SK-N-MC (cell line): ENCODE measurements around the gene CD34.

Source experiments
- DNase-seq: peaks from one replicate; pipeline ENCODE4 v3.0.0-alpha.2; 2011; ENCODE audit warnings: low read depth, low spot score
- H3K27ac ChIP-seq: fragments of 200-600 bp; sonication (generic); 2 replicates; pipeline ENCODE4 v1.5.1; 2016; ENCODE audit warnings: mixed run types
- H3K36me3 ChIP-seq: fragments of 200-600 bp; sonication (generic); 2 replicates; pipeline ENCODE4 v1.6.1; 2017; ENCODE audit warnings: antibody characterized with exemption, low read length, mixed read lengths; ENCODE audit not compliant: insufficient read depth
- H3K4me3 ChIP-seq: fragments of 200-600 bp; sonication (generic); 2 replicates; pipeline ENCODE4 v1.5.1; 2016
- H3K9ac ChIP-seq: fragments of 200-600 bp; sonication (generic); 2 replicates; pipeline ENCODE4 v1.8.0; 2017; ENCODE audit warnings: mixed run types, mixed read lengths; ENCODE audit not compliant: insufficient read length
- H3K9me3 ChIP-seq: fragments of 200-600 bp; sonication (generic); 2 replicates; pipeline ENCODE4 v1.6.1; 2017; ENCODE audit warnings: low read depth, mild to moderate bottlenecking, antibody characterized with exemption, low read length, moderate library complexity, mixed read lengths
- EZH2 ChIP-seq: fragments of 200-600 bp; sonication (generic); IDR thresholded peaks from one replicate; pipeline ENCODE4 v1.6.1; 2017; ENCODE audit warnings: antibody characterized with exemption
- FOXP2 ChIP-seq: optimal IDR thresholded peaks from 2 replicates; pipeline ENCODE3; 2011; ENCODE audit warnings: mild to moderate bottlenecking, moderate library complexity; ENCODE audit not compliant: insufficient read depth; ENCODE audit errors: extremely low read length, control extremely low read depth
- POLR2AphosphoS5 ChIP-seq: IDR thresholded peaks from 2 replicates; pipeline ENCODE4 v1.6.1; 2012; ENCODE audit warnings: mild to moderate bottlenecking, low read depth, low read length, borderline replicate concordance

The CD34 gene

DNA sequence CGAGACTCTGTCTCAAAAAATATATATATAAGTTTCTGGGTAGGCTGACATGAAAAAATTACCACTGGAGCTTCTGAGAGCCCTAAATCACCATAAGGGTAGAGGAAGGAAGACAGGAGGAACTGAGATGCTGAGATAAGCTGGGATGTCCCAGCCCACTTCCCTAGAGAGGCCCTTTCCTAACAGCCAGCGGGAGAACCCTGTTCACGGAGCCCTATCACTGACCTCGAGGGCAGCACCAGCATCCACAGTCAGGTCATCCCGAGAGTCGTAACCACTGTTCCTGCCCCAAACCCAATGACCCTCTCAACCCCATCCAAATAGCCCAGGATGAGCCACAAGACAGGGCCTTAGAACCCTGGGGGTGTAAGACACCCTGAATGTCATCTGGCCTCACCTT, 77.5 kb downstream of the CD34 start:
- H3K36me3 ChIP-seq = no peaks in the 10 kb centered on the region
- H3K4me3 ChIP-seq = no peak overlapping the region
- no peak for DNase-seq
- no peaks in the 10 kb centered on the region for H3K9me3 ChIP-seq
- no peak overlapping the region for H3K27ac ChIP-seq
- no peak overlapping the region for H3K9ac ChIP-seq
- TF ChIP-seq EZH2 (no peak), FOXP2 (no peak), POLR2AphosphoS5 (no peak)

DNA sequence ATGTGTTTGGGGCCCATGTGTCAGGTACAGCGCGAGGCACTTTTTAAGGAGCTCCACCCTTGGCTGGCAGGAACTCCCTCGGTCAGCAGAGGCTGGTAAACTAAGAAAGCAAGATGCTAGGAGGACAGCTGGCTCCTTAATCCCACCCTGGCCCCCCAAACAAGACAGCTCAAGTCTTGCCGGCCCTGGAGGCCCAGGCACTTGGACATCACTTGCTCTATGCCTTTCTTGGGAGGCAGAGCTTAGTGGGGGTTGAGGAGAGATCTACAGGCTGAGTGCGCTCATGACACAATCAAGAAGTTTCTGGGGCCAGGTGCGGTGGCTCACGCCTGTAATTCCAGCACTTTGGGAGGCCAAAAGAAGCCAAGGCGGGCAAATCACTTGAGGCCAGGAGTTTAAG, 78.1 kb downstream of the CD34 start:
- Histone ChIP-seq H3K36me3 (no peaks in the 10 kb centered on the region), H3K9me3 (no peaks in the 10 kb centered on the region), H3K9ac (no peak overlapping the region), H3K27ac (no peak overlapping the region), H3K4me3 (no peak overlapping the region)
- no peak for DNase-seq
- TF ChIP-seq EZH2 (no peak), POLR2AphosphoS5 (no peak), FOXP2 (no peak)

DNA sequence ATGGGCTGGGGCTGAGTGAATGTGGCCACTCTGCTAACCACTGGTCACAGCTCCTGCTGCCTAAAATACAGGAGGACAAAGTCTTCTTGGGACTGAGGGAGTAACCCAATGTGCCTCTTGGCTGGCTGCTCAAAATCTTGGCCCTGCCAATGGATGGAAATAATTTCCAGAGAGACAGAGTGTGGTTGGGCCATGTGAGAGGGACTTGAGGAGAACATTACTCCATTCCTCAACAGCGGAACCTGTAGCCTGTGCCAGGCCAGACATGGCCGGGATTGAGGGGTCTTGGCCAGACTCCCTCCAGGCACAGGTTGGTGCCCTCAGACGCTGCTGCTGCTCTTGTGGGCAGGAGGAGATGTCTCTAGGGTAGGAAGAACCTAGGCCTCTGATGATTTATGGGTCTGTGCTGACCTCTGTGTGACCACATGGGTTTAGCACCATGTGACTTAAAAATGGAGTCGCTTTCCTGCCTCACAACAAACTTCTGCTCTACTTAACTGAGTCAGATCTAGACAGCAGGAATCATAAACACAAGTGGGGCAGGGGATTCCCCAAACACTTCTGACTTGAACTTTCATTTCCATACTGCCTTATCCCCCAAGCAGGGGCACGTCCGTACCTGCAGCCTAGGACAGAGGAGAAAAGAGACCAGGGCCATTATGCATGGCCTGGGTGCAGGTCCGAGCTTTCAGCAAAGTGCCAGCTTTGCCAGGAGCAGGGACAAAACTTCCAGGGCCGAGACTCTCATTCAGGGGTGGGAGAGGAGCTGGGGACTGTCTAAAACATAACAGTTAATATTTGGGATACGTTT, 79.2 kb downstream of the CD34 start:
- no peak overlapping the region for H3K27ac ChIP-seq
- no peak for DNase-seq
- no peaks in the 10 kb centered on the region for H3K36me3 ChIP-seq
- H3K4me3 ChIP-seq = no peak overlapping the region
- TF ChIP-seq EZH2 (no peak), POLR2AphosphoS5 (no peak), FOXP2 (no peak)
- H3K9me3 ChIP-seq = no peaks in the 10 kb centered on the region
- H3K9ac ChIP-seq = no peak overlapping the region
